ENCODE measurements around the gene FANCD2.

- no peak for TF ChIP-seq CTCF (IDR thresholded peaks at IDR 0.05)
- TF ChIP-seq POLR2A (IDR thresholded peaks at IDR 0.05): no peak
These were observed 14.8 kb downstream of the FANCD2 start for GRCh38 chr3:10041034-10041433.

All from Peyer's patch (tissue), 4 donors.